HEK293 (cell line): ENCODE data around the gene RBM4B.

ENCODE experiments used
- CTCF ChIA-PET: fragments of 350-600 bp; formaldehyde crosslinking; extraction: SDS; loops from one replicate; lab custom pipeline; 2021; ENCODE audit warnings: antibody characterized with exemption; lab: Yijun Ruan, JAX
- POLR2A ChIA-PET: fragments of 300-600 bp; formaldehyde crosslinking; extraction: SDS; loops from one replicate; lab custom pipeline; 2020; ENCODE audit warnings: antibody characterized with exemption, inconsistent platforms; lab: Yijun Ruan, JAX
- H3K27ac ChIP-seq: fragments of 200-500 bp; sonication (Bioruptor generic); 2 replicates; pipeline ENCODE4 v1.5.1; 2014; ENCODE audit warnings: low read depth, low read length, control low read depth, inconsistent platforms; ENCODE audit errors: extremely low read depth
- H3K36me3 ChIP-seq, 2 experiments: fragments of 200-500 bp in 1 of 2; sonication (Bioruptor generic) in 1 of 2; 1 replicate in 1 of 2; 2 replicates in 1 of 2; pipeline ENCODE4 v1.5.1; 2014 to 2017; ENCODE audit warnings: inconsistent platforms in 2 of 2, low read length in 2 of 2; ENCODE audit not compliant: control insufficient read depth in 2 of 2, insufficient read depth in 1 of 2
- H3K4me1 ChIP-seq: fragments of 200-500 bp; sonication (Bioruptor generic); 2 replicates; pipeline ENCODE4 v1.5.1; 2014; ENCODE audit warnings: mild to moderate bottlenecking, low read length, inconsistent platforms; ENCODE audit not compliant: control insufficient read depth, insufficient read depth
- H3K4me3 ChIP-seq: 2 replicates; pipeline ENCODE4 v1.5.1; 2011; ENCODE audit warnings: low read depth, mild to moderate bottlenecking, control low read depth, low read length, moderate library complexity
- H3K9me3 ChIP-seq: fragments of 200-500 bp; sonication (Bioruptor generic); 2 replicates; pipeline ENCODE4 v1.5.1; 2014; ENCODE audit warnings: low read depth, low read length, inconsistent platforms; ENCODE audit not compliant: control insufficient read depth, insufficient read depth
- HOXD13 ChIP-seq: sonication (generic); formaldehyde crosslinking; IDR thresholded peaks from 2 replicates; pipeline ENCODE4 v1.8.0; 2022; ENCODE audit warnings: missing genetic modification reagents, borderline replicate concordance
- IKZF3 ChIP-seq: fragments of 450-650 bp; IDR thresholded peaks from 2 replicates; pipeline ENCODE4 v1.5.0; 2018; ENCODE audit warnings: missing biosample characterization, mild to moderate bottlenecking, missing genetic modification characterization, moderate library complexity
- KLF10 ChIP-seq: fragments of 450-650 bp; IDR thresholded peaks from 2 replicates; pipeline ENCODE4 v1.5.1; 2018; ENCODE audit warnings: missing biosample characterization, mild to moderate bottlenecking, missing genetic modification characterization
- OSR2 ChIP-seq: fragments of 450-650 bp; formaldehyde crosslinking; IDR thresholded peaks from 2 replicates; pipeline ENCODE4 v1.5.1; 2016; ENCODE audit warnings: missing biosample characterization, missing genetic modification characterization
- SCRT2 ChIP-seq: fragments of 450-650 bp; formaldehyde crosslinking; IDR thresholded peaks from 2 replicates; pipeline ENCODE4 v1.5.1; 2016; ENCODE audit warnings: missing biosample characterization, missing genetic modification characterization
- TCF7L2 ChIP-seq: IDR thresholded peaks from 2 replicates; pipeline ENCODE4 v1.6.1; 2011; ENCODE audit warnings: low read depth, mild to moderate bottlenecking, inconsistent platforms, low read length, moderate library complexity, borderline replicate concordance
- ZBTB48 ChIP-seq: fragments of 450-650 bp; formaldehyde crosslinking; IDR thresholded peaks from 2 replicates; pipeline ENCODE4 v1.5.1; 2016; ENCODE audit warnings: missing biosample characterization, missing genetic modification characterization
- ZNF133 ChIP-seq: fragments of 450-650 bp; formaldehyde crosslinking; IDR thresholded peaks from 2 replicates; pipeline ENCODE4 v1.5.1; 2016; ENCODE audit warnings: missing biosample characterization, missing genetic modification characterization
- ZNF2 ChIP-seq: fragments of 450-650 bp; formaldehyde crosslinking; IDR thresholded peaks from 2 replicates; pipeline ENCODE4 v1.5.1; 2016; ENCODE audit warnings: missing biosample characterization, missing genetic modification characterization
- ZNF202 ChIP-seq: fragments of 450-650 bp; formaldehyde crosslinking; IDR thresholded peaks from 2 replicates; pipeline ENCODE4 v1.5.1; 2016; ENCODE audit warnings: missing biosample characterization, missing genetic modification characterization, borderline replicate concordance
- ZNF292 ChIP-seq: fragments of 450-650 bp; formaldehyde crosslinking; IDR thresholded peaks from 2 replicates; pipeline ENCODE4 v1.5.1; 2016; ENCODE audit warnings: low read depth, missing biosample characterization, missing genetic modification characterization, borderline replicate concordance
- ZNF335 ChIP-seq: fragments of 450-650 bp; formaldehyde crosslinking; conservative IDR thresholded peaks from 2 replicates; pipeline ENCODE4 v1.5.1; 2016; ENCODE audit warnings: missing biosample characterization, missing genetic modification characterization
- ZNF433 ChIP-seq: fragments of 450-650 bp; formaldehyde crosslinking; IDR thresholded peaks from 2 replicates; pipeline ENCODE4 v1.5.1; 2016; ENCODE audit warnings: missing biosample characterization, missing genetic modification characterization, low read depth
- ZNF529 ChIP-seq: fragments of 450-650 bp; formaldehyde crosslinking; IDR thresholded peaks from 2 replicates; pipeline ENCODE4 v1.5.1; 2017; ENCODE audit warnings: missing genetic modification characterization, missing biosample characterization; ENCODE audit not compliant: insufficient replicate concordance
- ZNF544 ChIP-seq: fragments of 450-650 bp; formaldehyde crosslinking; IDR thresholded peaks from 2 replicates; pipeline ENCODE4 v1.5.0; 2017; ENCODE audit warnings: missing biosample characterization, missing genetic modification characterization
- ZNF555 ChIP-seq: fragments of 450-650 bp; formaldehyde crosslinking; conservative IDR thresholded peaks from 2 replicates; pipeline ENCODE4 v1.5.1; 2017; ENCODE audit warnings: missing biosample characterization, mild to moderate bottlenecking, missing genetic modification characterization, inconsistent platforms
- ZNF624 ChIP-seq: fragments of 450-650 bp; formaldehyde crosslinking; IDR thresholded peaks from 2 replicates; pipeline ENCODE4 v1.5.1; 2017; ENCODE audit warnings: missing biosample characterization, missing genetic modification characterization
- ZNF629 ChIP-seq: fragments of 450-650 bp; formaldehyde crosslinking; IDR thresholded peaks from 2 replicates; pipeline ENCODE4 v1.5.1; 2017; ENCODE audit warnings: missing biosample characterization, missing genetic modification characterization
- ZNF664 ChIP-seq: fragments of 450-650 bp; formaldehyde crosslinking; IDR thresholded peaks from 2 replicates; pipeline ENCODE4 v1.5.1; 2016; ENCODE audit warnings: missing biosample characterization, missing genetic modification characterization
- ZNF677 ChIP-seq: fragments of 450-650 bp; IDR thresholded peaks from 2 replicates; pipeline ENCODE4 v1.5.0; 2018; ENCODE audit warnings: missing biosample characterization, mild to moderate bottlenecking, missing genetic modification characterization, moderate library complexity
- ZNF776 ChIP-seq: fragments of 450-650 bp; formaldehyde crosslinking; IDR thresholded peaks from 2 replicates; pipeline ENCODE4 v1.5.0; 2017; ENCODE audit warnings: missing biosample characterization, missing genetic modification characterization, borderline replicate concordance
- TF ChIP-seq, protein P1 (sequence below): fragments of 450-650 bp; formaldehyde crosslinking; IDR thresholded peaks from 2 replicates; pipeline ENCODE4 v1.5.1; 2016; ENCODE audit warnings: missing biosample characterization, missing genetic modification characterization
- TF ChIP-seq, protein P2 (sequence below): fragments of 450-650 bp; formaldehyde crosslinking; IDR thresholded peaks from 2 replicates; pipeline ENCODE4 v1.5.1; 2017; ENCODE audit warnings: missing biosample characterization, missing genetic modification characterization
- TF ChIP-seq, protein P3 (sequence below): fragments of 450-650 bp; formaldehyde crosslinking; IDR thresholded peaks from 2 replicates; pipeline ENCODE4; 2016; ENCODE audit warnings: missing biosample characterization, missing genetic modification characterization
- TF ChIP-seq, protein P4 (sequence below): fragments of 450-650 bp; formaldehyde crosslinking; IDR thresholded peaks from 2 replicates; pipeline ENCODE4 v1.5.1; 2016; ENCODE audit warnings: missing biosample characterization, missing genetic modification characterization, low read depth
- TF ChIP-seq, protein P5 (sequence below): fragments of 450-650 bp; formaldehyde crosslinking; IDR thresholded peaks from 2 replicates; pipeline ENCODE4 v1.5.1; 2016; ENCODE audit warnings: missing biosample characterization, missing genetic modification characterization

RBM4B gene

DNA sequence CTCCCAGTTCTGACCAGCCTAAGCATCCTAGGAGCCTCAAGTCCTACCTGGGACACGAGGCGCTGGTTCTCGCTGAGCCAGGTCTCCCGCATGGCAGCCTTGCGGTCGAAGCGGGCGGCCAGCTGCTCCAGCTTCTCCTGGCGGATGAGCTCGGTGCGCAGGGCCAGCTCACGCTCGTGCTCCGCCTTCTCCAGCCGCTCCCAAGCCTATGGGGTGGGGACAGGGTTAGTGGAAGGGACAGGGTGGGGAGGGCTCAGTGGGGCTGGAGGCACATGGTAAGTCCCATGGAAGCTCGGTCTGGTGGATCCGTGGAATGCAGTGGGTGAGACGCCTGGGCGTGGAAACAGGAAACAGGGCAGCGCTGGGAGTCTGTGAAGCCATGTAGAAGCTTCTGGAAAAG is 30.4 kb upstream of the RBM4B start:
- TF ChIP-seq, protein P1, sequence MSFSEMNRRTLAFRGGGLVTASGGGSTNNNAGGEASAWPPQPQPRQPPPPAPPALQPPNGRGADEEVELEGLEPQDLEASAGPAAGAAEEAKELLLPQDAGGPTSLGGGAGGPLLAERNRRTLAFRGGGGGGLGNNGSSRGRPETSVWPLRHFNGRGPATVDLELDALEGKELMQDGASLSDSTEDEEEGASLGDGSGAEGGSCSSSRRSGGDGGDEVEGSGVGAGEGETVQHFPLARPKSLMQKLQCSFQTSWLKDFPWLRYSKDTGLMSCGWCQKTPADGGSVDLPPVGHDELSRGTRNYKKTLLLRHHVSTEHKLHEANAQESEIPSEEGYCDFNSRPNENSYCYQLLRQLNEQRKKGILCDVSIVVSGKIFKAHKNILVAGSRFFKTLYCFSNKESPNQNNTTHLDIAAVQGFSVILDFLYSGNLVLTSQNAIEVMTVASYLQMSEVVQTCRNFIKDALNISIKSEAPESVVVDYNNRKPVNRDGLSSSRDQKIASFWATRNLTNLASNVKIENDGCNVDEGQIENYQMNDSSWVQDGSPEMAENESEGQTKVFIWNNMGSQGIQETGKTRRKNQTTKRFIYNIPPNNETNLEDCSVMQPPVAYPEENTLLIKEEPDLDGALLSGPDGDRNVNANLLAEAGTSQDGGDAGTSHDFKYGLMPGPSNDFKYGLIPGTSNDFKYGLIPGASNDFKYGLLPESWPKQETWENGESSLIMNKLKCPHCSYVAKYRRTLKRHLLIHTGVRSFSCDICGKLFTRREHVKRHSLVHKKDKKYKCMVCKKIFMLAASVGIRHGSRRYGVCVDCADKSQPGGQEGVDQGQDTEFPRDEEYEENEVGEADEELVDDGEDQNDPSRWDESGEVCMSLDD, result no peak
- TF ChIP-seq ZNF664 (tag by site-specific recombination), result no peak
- TF ChIP-seq, protein P2, sequence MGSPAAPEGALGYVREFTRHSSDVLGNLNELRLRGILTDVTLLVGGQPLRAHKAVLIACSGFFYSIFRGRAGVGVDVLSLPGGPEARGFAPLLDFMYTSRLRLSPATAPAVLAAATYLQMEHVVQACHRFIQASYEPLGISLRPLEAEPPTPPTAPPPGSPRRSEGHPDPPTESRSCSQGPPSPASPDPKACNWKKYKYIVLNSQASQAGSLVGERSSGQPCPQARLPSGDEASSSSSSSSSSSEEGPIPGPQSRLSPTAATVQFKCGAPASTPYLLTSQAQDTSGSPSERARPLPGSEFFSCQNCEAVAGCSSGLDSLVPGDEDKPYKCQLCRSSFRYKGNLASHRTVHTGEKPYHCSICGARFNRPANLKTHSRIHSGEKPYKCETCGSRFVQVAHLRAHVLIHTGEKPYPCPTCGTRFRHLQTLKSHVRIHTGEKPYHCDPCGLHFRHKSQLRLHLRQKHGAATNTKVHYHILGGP (tag by site-specific recombination), result no peak
- no peak for TF ChIP-seq ZNF292 (tag by site-specific recombination)
- no peak for TF ChIP-seq OSR2 (tag by site-specific recombination)
- TF ChIP-seq ZNF202 (tag by site-specific recombination), result no peak
- no peak for TF ChIP-seq ZNF433 (tag by site-specific recombination)
- TF ChIP-seq ZNF555 (tag by site-specific recombination), result no peak
- TF ChIP-seq ZNF335 (tag by site-specific recombination), result no peak
- TF ChIP-seq, protein P3, sequence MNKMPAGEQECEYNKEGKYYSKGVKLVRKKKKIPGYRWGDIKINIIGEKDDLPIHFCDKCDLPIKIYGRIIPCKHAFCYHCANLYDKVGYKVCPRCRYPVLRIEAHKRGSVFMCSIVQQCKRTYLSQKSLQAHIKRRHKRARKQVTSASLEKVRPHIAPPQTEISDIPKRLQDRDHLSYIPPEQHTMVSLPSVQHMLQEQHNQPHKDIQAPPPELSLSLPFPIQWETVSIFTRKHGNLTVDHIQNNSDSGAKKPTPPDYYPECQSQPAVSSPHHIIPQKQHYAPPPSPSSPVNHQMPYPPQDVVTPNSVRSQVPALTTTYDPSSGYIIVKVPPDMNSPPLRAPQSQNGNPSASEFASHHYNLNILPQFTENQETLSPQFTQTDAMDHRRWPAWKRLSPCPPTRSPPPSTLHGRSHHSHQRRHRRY (tag by site-specific recombination), result no peak
- TF ChIP-seq ZNF529 (tag by site-specific recombination), result no peak
- no peak for TF ChIP-seq ZNF776
- no peak for TF ChIP-seq HOXD13 (CRISPR knock-in tag)
- no peak for TF ChIP-seq ZNF624 (tag by site-specific recombination)
- TF ChIP-seq, protein P4, sequence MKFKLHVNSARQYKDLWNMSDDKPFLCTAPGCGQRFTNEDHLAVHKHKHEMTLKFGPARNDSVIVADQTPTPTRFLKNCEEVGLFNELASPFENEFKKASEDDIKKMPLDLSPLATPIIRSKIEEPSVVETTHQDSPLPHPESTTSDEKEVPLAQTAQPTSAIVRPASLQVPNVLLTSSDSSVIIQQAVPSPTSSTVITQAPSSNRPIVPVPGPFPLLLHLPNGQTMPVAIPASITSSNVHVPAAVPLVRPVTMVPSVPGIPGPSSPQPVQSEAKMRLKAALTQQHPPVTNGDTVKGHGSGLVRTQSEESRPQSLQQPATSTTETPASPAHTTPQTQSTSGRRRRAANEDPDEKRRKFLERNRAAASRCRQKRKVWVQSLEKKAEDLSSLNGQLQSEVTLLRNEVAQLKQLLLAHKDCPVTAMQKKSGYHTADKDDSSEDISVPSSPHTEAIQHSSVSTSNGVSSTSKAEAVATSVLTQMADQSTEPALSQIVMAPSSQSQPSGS (tag by site-specific recombination), result no peak
- no peak for TF ChIP-seq TCF7L2
- no peak for TF ChIP-seq IKZF3 (tag by site-specific recombination)
- TF ChIP-seq, all 188 proteins: peak for 0
- ChIA-PET CTCF (interaction anchor here (0.5 to 1.0 kb wide), 3 partner anchors 14 to 279 kb away, joined by 3 to 8 read pairs (median 4); no protein-coding TSS in a partner anchor), POLR2A (no interaction called here)
- H3K9me3 ChIP-seq, result no peaks in the 10 kb centered on the region
- no peaks in the 10 kb centered on the region for H3K4me1 ChIP-seq
- H3K4me3 ChIP-seq, result no peak overlapping the region
- peaks cover 0 to 67% of the 10 kb centered on the region in 2 experiments; a peak in 2 of 3 replicates for H3K36me3 ChIP-seq
- H3K27ac ChIP-seq, result no peak overlapping the region

DNA sequence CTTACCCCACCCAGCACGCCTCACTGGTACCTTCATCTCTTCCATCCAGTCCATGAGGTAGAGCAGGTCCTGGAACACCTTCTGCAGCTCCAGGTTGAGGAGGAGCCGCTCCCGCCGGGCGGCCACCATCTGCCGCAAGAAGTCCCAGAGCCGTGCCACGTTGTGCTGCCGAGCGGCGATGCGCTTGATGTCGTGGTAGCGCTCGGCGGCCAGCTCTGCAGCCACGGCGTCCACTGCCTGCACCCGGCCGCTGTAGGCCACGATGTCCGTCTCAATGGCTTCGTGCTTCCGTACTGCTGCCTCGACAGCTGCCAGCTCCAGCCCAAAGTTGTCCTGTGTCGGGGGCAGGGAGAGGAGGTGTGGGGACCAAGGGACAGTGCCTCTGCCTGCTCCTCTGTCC is 29.8 kb upstream of the RBM4B start:
- Histone ChIP-seq H3K36me3 (peaks cover 0 to 61% of the 10 kb centered on the region in 2 experiments; a peak in 2 of 3 replicates), H3K9me3 (no peaks in the 10 kb centered on the region), H3K4me3 (no peak overlapping the region), H3K4me1 (no peaks in the 10 kb centered on the region), H3K27ac (no peak overlapping the region)
- ChIA-PET POLR2A (no interaction called here), CTCF (interaction anchor here (0.5 to 1.0 kb wide), 2 partner anchors 13 to 67 kb away, joined by 4 to 8 read pairs; no protein-coding TSS in a partner anchor)
- TF ChIP-seq ZNF2 (tag by site-specific recombination), result no peak
- TF ChIP-seq, protein P3 (tag by site-specific recombination), result no peak
- no peak for TF ChIP-seq ZNF133 (tag by site-specific recombination)
- no peak for TF ChIP-seq ZNF629 (tag by site-specific recombination)
- TF ChIP-seq ZBTB48 (tag by site-specific recombination), result no peak
- TF ChIP-seq ZNF544, result no peak
- no peak for TF ChIP-seq KLF10 (tag by site-specific recombination)
- no peak for TF ChIP-seq ZNF677 (tag by site-specific recombination)
- TF ChIP-seq, protein P5, sequence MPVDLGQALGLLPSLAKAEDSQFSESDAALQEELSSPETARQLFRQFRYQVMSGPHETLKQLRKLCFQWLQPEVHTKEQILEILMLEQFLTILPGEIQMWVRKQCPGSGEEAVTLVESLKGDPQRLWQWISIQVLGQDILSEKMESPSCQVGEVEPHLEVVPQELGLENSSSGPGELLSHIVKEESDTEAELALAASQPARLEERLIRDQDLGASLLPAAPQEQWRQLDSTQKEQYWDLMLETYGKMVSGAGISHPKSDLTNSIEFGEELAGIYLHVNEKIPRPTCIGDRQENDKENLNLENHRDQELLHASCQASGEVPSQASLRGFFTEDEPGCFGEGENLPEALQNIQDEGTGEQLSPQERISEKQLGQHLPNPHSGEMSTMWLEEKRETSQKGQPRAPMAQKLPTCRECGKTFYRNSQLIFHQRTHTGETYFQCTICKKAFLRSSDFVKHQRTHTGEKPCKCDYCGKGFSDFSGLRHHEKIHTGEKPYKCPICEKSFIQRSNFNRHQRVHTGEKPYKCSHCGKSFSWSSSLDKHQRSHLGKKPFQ (tag by site-specific recombination), result no peak
- no peak for TF ChIP-seq SCRT2
